Cardiac muscle cell (in vitro differentiated cells and primary cell): Measurements from ENCODE around the gene ABCC4. TPM values are rescaled to one million over a fixed set of nuclear protein-coding genes. Genes with fewer than 3 reads are reported as not detected.

Experiments
- DNase-seq, 2 donors: peaks; one replicate each; pipeline versions ENCODE4 v3.0.0 to v3.0.0-alpha.2; 2010 to 2017; ENCODE audit warnings: low read depth in 1 of 2, low spot score in 1 of 2
- H3K27ac ChIP-seq: fragments of 200-600 bp; sonication (generic); 2 replicates; pipeline ENCODE4 v1.5.1; 2016
- H3K27me3 ChIP-seq: fragments of 200-600 bp; sonication (generic); 2 replicates; pipeline ENCODE4 v1.6.0; 2016; ENCODE audit warnings: control low read depth
- H3K36me3 ChIP-seq: fragments of 200-600 bp; sonication (generic); 2 replicates; pipeline ENCODE4 v1.5.1; 2016; ENCODE audit warnings: control low read depth
- H3K4me1 ChIP-seq: fragments of 200-600 bp; sonication (generic); 2 replicates; pipeline ENCODE4 v1.8.1; 2017; ENCODE audit warnings: low read depth, mild to moderate bottlenecking, mixed run types
- H3K4me3 ChIP-seq: fragments of 200-600 bp; sonication (generic); 2 replicates; pipeline ENCODE4 v1.5.1; 2016; ENCODE audit warnings: mild to moderate bottlenecking
- H3K9me3 ChIP-seq: fragments of 200-600 bp; sonication (generic); 2 replicates; pipeline ENCODE4 v1.5.1; 2017; ENCODE audit warnings: low read depth, mild to moderate bottlenecking, control low read depth
- CTCF ChIP-seq: IDR thresholded peaks from 2 replicates; pipeline ENCODE4 v1.5.1; 2012; ENCODE audit warnings: low read depth, mild to moderate bottlenecking, low read length
- polyA plus RNA-seq: library from polyadenylated mRNA; unstranded; fragments of >200 nt; fragmentation: Nextera tagmentation; extraction: Ambion mirVana; gene quantifications from 2 replicates; pipeline ENCODE4 v1.2.1, GENCODE V29; 2016
- total RNA-seq: library from RNA; depleted of rRNA; stranded (reverse); fragments of >200 nt; gene quantifications from 2 replicates; pipeline ENCODE4 v1.2.3, GENCODE V29; 2016

ABCC4 gene
- total and polyA plus RNA-seq, 2 experiments from 2014 or later, result 1.6 to 5.0 TPM

GRCh38 chr13:94992036-94992960 lies 309.0 kb downstream of the ABCC4 start:
- no peaks in the 10 kb centered on the region for H3K27me3 ChIP-seq
- H3K27ac ChIP-seq, result no peak overlapping the region
- no peaks in the 10 kb centered on the region for H3K9me3 ChIP-seq
- H3K4me3 ChIP-seq, result no peak overlapping the region
- no peaks in the 10 kb centered on the region for H3K4me1 ChIP-seq
- peak in 1 of 2 donors; percentile 76 for DNase-seq
- TF ChIP-seq CTCF, result no peak
- H3K36me3 ChIP-seq, result no peaks in the 10 kb centered on the region

- H3K4me3 ChIP-seq, result no peak overlapping the region
- DNase-seq, result peak in 1 of 2 donors; percentile 23
- no peaks in the 10 kb centered on the region for H3K4me1 ChIP-seq
- no peaks in the 10 kb centered on the region for H3K27me3 ChIP-seq
- no peaks in the 10 kb centered on the region for H3K9me3 ChIP-seq
- peak; percentile 17 for TF ChIP-seq CTCF
- H3K27ac ChIP-seq, result no peak overlapping the region
- H3K36me3 ChIP-seq, result no peaks in the 10 kb centered on the region
These were observed 312.6 kb downstream of the ABCC4 start for GRCh38 chr13:94988654-94989053.

- no peak overlapping the region for H3K27ac ChIP-seq
- H3K36me3 ChIP-seq, result no peaks in the 10 kb centered on the region
- no peaks in the 10 kb centered on the region for H3K4me1 ChIP-seq
- DNase-seq, result no peak
- H3K4me3 ChIP-seq, result no peak overlapping the region
- no peak for TF ChIP-seq CTCF
- no peaks in the 10 kb centered on the region for H3K9me3 ChIP-seq
- H3K27me3 ChIP-seq, result no peaks in the 10 kb centered on the region
These were observed 313.4 kb downstream of the ABCC4 start for GRCh38 chr13:94987869-94988268.

- Histone ChIP-seq H3K4me1 (no peaks in the 10 kb centered on the region), H3K9me3 (no peaks in the 10 kb centered on the region), H3K4me3 (no peak overlapping the region), H3K27ac (no peak overlapping the region), H3K36me3 (no peaks in the 10 kb centered on the region), H3K27me3 (no peaks in the 10 kb centered on the region)
- TF ChIP-seq CTCF, result no peak
- DNase-seq, result peak in 1 of 2 donors; percentile 22
These were observed 314.2 kb downstream of the ABCC4 start for GRCh38 chr13:94987081-94987480.

GRCh38 chr13:94984958-94985357 lies 316.3 kb downstream of the ABCC4 start:
- no peaks in the 10 kb centered on the region for H3K9me3 ChIP-seq

More at GRCh38 chr13:94984958-94985357, 316.3 kb downstream of the ABCC4 start:
- Histone ChIP-seq H3K4me1 (no peaks in the 10 kb centered on the region), H3K4me3 (no peak overlapping the region), H3K27ac (no peak overlapping the region), H3K36me3 (no peaks in the 10 kb centered on the region), H3K27me3 (no peaks in the 10 kb centered on the region)
- no peak for TF ChIP-seq CTCF
- DNase-seq, result no peak
